Transverse colon (tissue), 4 donors: Measurements from ENCODE around the gene PREX1. TPM values are rescaled to one million over a fixed set of nuclear protein-coding genes. Genes with fewer than 3 reads are reported as not detected.

ENCODE experiments used
- DNase-seq: peaks from one replicate; pipeline ENCODE4 v3.0.0-alpha.2; 2019
- H3K27ac ChIP-seq, 4 donors: fragments of 200-600 bp; sonication (generic); 2 replicates each; pipeline ENCODE4 v1.5.1; 2016 to 2018; ENCODE audit warnings: inconsistent platforms in 4 of 4
- H3K27me3 ChIP-seq: fragments of 200-600 bp; sonication (generic); 2 replicates; pipeline ENCODE4 v1.5.1; 2017; ENCODE audit warnings: inconsistent platforms
- H3K36me3 ChIP-seq, 4 donors: fragments of 200-600 bp; sonication (generic); 2 replicates each; pipeline ENCODE4 v1.5.1; 2017 to 2019; ENCODE audit warnings: inconsistent platforms in 4 of 4
- H3K4me1 ChIP-seq, 4 donors: fragments of 200-600 bp; sonication (generic); 2 replicates each; pipeline ENCODE4 v1.5.1; 2017 to 2020; ENCODE audit warnings: inconsistent platforms in 4 of 4
- H3K4me3 ChIP-seq, 4 donors: fragments of 200-600 bp; sonication (generic); 1 replicate in 1 of 4; 2 replicates in 3 of 4; pipeline versions ENCODE4 v1.5.1 to v1.6.1; 2017 to 2019; ENCODE audit warnings: inconsistent platforms in 4 of 4
- H3K9me3 ChIP-seq, 2 donors: fragments of 200-600 bp; sonication (generic); 2 replicates each; pipeline ENCODE4 v1.5.1; 2017 to 2019; ENCODE audit warnings: inconsistent platforms in 2 of 2
- CTCF ChIP-seq, 5 experiments: fragments of 200-600 bp in 3 of 5; fragments of 450-650 bp in 2 of 5; sonication (generic) in 3 of 5; IDR thresholded peaks; 1 replicate in 2 of 5; 2 replicates in 3 of 5; pipeline ENCODE4 v1.5.1; 2016 to 2017; ENCODE audit warnings: antibody characterized with exemption in 5 of 5, inconsistent platforms in 3 of 5, mild to moderate bottlenecking in 2 of 5, moderate library complexity in 1 of 5
- EP300 ChIP-seq: sonication (generic); formaldehyde crosslinking; IDR thresholded peaks from one replicate; pipeline ENCODE4 v1.6.1; 2017; ENCODE audit warnings: antibody characterized with exemption, low read depth
- POLR2A ChIP-seq: fragments of 450-650 bp; IDR thresholded peaks from one replicate; pipeline ENCODE4 v1.6.1; 2016; ENCODE audit warnings: antibody characterized with exemption, mild to moderate bottlenecking, moderate library complexity
- POLR2AphosphoS5 ChIP-seq, 3 donors: sonication (generic); formaldehyde crosslinking; IDR thresholded peaks; one replicate each; pipeline ENCODE4 v1.6.1; 2016; ENCODE audit warnings: antibody characterized with exemption in 3 of 3
- WGBS, 2 donors: methylation state at CpG; one replicate each; pipeline ENCODE4 v1.1.5; 2018; ENCODE audit warnings: low coverage in 1 of 2; 5-methylcytosine and 5-hydroxymethylcytosine counted together
- in situ Hi-C, 4 donors: fragments of 200-750 bp; cut with MboI; loops; one replicate each; pipeline versions ENCODE4 v1.15.0 to v1.15.1; 2017; ENCODE audit warnings: low sequenced_read_pairs in 3 of 4, low pct_ligation_motif_present in 1 of 4, low pct_unique_long_range_greater_than_20kb in 1 of 4
- intact Hi-C: fragments of 100-400 bp; cut with DNase I; formaldehyde crosslinking; loops from one replicate; pipeline ENCODE4 v1.15.1; 2023; ENCODE audit warnings: low total_unique reads
- total RNA-seq, 4 donors: library from RNA; depleted of rRNA; stranded (reverse); fragments of >200 nt; gene quantifications; one replicate each; pipeline ENCODE4 v1.1.0, GENCODE V29; 2016

Gene PREX1
- total RNA-seq, 4 donors from 2014 or later, result 10.9 to 29.9 (median 16.6) TPM

- H3K9me3 ChIP-seq, result no peaks in the 10 kb centered on the region
- H3K4me1 ChIP-seq, result peaks cover 0 to 62% (median 7%) of the 10 kb centered on the region in 4 donors
- 56 to 60% methylated on average over 1 to 7 of the region's 7 CpGs for WGBS, 2 donors
- H3K36me3 ChIP-seq, result no peaks in the 10 kb centered on the region
- DNase-seq, result no peak
- TF ChIP-seq CTCF (IDR thresholded peaks at IDR 0.05) (no peak), POLR2AphosphoS5 (IDR thresholded peaks at IDR 0.05) (no peak), EP300 (no peak), POLR2A (no peak)
- H3K27ac ChIP-seq, result peak overlapping the region; percentile 66 to 84 (median 74)
- in situ Hi-C loops, result no loop called here
- H3K4me3 ChIP-seq, result peak overlapping the region in 1 of 4 donors; percentile 19
- H3K27me3 ChIP-seq, result peaks cover 37% of the 10 kb centered on the region
- intact Hi-C loops, result no loop called here
These were observed 4.3 kb downstream of the PREX1 start for GRCh38 chr20:48823476-48823875.

GRCh38 chr20:48822879-48823385 lies 4.9 kb downstream of the PREX1 start:
- peak; percentile 24 for DNase-seq
- intact Hi-C loops, result no loop called here
- TF ChIP-seq EP300, result no peak
- no peak for TF ChIP-seq CTCF (IDR thresholded peaks at IDR 0.05)
- TF ChIP-seq POLR2AphosphoS5 (IDR thresholded peaks at IDR 0.05), result no peak
- no peak for TF ChIP-seq POLR2A
- peak overlapping the region in 1 of 4 donors; percentile 19 for H3K4me3 ChIP-seq
- no peaks in the 10 kb centered on the region for H3K9me3 ChIP-seq
- peaks cover 0 to 62% (median 5%) of the 10 kb centered on the region in 4 donors for H3K4me1 ChIP-seq
- WGBS, 2 donors, result 31 to 33% methylated on average over 6 to 8 of the region's 8 CpGs
- peaks cover 32% of the 10 kb centered on the region for H3K27me3 ChIP-seq
- no peaks in the 10 kb centered on the region for H3K36me3 ChIP-seq
- in situ Hi-C loops, result no loop called here
- H3K27ac ChIP-seq, result peak overlapping the region; percentile 66 to 84 (median 74)

GRCh38 chr20:48822178-48822577 lies 5.6 kb downstream of the PREX1 start:
- Histone ChIP-seq H3K4me1 (peaks cover 0 to 68% (median 5%) of the 10 kb centered on the region in 4 donors), H3K36me3 (no peaks in the 10 kb centered on the region), H3K9me3 (no peaks in the 10 kb centered on the region), H3K27ac (peak overlapping the region; percentile 66 to 84 (median 74)), H3K4me3 (no peak overlapping the region), H3K27me3 (peaks cover 29% of the 10 kb centered on the region)
- intact Hi-C loops (no loop called here), in situ Hi-C loops (no loop called here)
- WGBS, 2 donors, result 64 to 81% methylated on average over 2 of the region's 2 CpGs
- DNase-seq, result no peak
- no peak for TF ChIP-seq POLR2A
- TF ChIP-seq CTCF (IDR thresholded peaks at IDR 0.05), result no peak
- no peak for TF ChIP-seq POLR2AphosphoS5 (IDR thresholded peaks at IDR 0.05)
- TF ChIP-seq EP300, result no peak

GRCh38 chr20:48821261-48821920 lies 6.4 kb downstream of the PREX1 start:
- 68% methylated on average over 8 of the region's 8 CpGs; no CpG with 5 or more reads in 1 of the 2 donors for WGBS, 2 donors
- no peaks in the 10 kb centered on the region for H3K9me3 ChIP-seq
- in situ Hi-C loops (no loop called here), intact Hi-C loops (no loop called here)
- TF ChIP-seq POLR2AphosphoS5 (IDR thresholded peaks at IDR 0.05), result no peak
- no peak for TF ChIP-seq CTCF (IDR thresholded peaks at IDR 0.05)
- no peak for TF ChIP-seq POLR2A
- TF ChIP-seq EP300, result no peak
- H3K27ac ChIP-seq, result peak overlapping the region; percentile 66 to 84 (median 74)
- H3K36me3 ChIP-seq, result no peaks in the 10 kb centered on the region
- H3K4me1 ChIP-seq, result peaks cover 0 to 71% (median 5%) of the 10 kb centered on the region in 4 donors
- H3K27me3 ChIP-seq, result peaks cover 21% of the 10 kb centered on the region
- DNase-seq, result no peak
- no peak overlapping the region for H3K4me3 ChIP-seq
